GM21515 (cell line): Measurements from ENCODE around the gene AKAP10.
"Not testable (repeated sequence)": the region's sequence is repeated elsewhere in the genome, so short reads cannot be mapped to it uniquely, and the experiment has no call there.

Experiments used
- ATAC-seq: cut with Tn5 transposase; IDR thresholded peaks from one replicate; pipeline ENCODE4 v1.9.1; 2021; ENCODE audit not compliant: unreplicated experiment

The AKAP10 gene

DNA sequence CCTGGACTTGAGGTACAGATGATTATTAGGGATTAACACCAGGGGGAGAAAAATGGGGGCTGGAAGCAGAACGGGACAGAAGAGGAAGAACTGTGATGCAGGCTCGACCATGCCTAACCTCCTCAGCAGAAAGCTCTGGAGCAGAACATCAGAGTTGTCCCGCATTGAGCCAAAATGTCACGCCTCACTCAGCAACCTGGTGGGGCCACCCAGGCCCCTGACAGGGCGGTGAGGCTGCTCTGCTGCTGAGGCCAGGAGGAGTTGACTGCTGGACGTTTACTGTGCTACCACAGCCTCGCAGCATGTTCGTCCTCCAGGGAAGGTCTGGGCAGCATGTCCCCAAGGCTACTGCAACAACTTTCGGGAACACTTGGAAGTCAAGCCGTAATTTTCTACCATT is 103.4 kb downstream of the AKAP10 start:
- ATAC-seq, result no peak

DNA sequence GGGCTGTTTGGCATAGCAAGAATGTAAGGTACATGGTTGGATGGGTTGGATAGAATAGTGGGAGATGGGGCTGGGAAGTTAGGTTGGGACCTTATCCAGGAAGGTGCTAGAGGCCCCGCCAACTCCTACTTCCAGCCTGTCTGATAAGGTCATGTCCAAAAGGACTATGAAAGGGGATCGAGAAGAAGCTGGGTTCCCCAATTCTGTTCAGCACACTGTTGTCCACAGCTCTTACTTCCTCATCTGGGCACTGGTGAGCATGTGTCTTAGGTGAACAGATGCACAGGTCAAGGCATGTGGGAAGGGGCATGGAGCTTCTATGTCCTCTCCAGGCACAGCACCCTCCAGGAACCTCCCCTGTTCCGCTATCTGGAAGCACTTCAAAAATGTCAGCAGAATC is 104.3 kb downstream of the AKAP10 start:
- ATAC-seq, result no peak

DNA sequence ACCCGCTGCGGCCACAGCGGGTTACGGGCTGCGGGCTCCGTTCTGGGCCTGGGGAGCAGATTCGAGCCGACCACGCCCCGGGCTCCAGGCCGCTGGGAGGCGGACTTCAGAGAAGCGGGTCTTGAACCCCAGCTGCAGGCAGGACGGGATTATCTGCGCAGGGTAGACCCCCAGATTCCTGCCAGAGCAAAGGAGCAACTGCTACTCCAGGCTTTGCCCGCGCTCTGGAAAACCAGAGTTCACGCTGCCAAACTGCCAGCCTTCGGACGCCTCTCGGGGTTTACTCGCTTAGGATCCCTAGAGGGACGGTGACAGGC is 109.6 kb downstream of the AKAP10 start:
- no peak for ATAC-seq

DNA sequence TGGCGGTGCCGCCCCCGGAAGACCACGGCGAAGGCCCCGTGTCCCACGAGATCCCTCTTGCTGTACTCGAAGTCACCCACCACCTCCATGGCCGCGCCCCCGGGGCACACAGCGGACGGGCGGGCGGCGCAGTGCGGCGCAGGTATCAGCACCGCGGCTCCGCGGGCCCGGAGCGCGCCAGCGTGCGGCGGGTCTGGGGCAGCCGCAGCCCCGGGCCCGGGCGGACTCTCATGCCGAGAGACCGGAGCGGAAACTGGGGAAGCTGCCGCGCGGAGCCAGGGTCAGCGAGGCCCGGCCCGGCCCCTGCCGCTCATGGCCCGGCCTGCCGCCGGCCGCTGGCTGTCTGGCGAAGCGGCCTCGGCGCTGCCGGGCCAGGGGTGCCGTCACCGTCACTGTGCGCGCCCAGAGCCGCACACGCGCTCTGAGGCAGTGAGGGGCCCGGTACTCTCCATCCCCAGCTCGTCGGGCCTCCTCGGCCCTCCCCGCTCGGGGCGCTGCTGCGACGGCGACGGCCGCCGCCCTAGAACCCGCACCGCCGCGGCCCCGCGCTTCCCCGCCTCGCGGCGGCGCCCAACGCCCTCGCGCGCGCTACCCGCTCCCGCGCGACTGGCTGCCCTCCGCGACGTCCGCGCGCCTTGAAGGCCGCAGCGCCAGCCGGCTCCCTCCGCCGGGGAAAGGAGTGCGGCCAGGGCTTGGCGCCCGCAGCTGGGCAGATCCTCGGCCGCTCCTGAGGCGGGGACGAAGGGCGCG is 110.1 kb downstream of the AKAP10 start, which contains the start of gene ULK2:
Gene ULK2, minus strand, starts transcription at position 608 of the 750 bp plus-strand sequence. Its CDS starts 519 bp downstream, at position 89.
- ATAC-seq, result no peak

DNA sequence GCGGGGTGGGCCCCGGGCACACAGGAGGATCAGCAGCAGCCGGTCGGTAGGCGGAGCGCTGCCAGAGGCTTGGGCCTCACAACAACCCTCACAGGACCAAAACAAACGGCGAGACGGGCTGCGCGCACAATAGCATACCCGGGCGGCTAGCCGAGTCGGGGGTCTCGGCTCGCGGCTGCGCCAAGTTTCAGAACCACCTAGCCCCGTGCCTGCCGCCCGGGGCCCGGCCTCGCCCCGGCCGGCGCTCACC is 110.6 kb downstream of the AKAP10 start:
- ATAC-seq, result no peak

GRCh38 chr17:19865021-19865420 is 112.6 kb downstream of the AKAP10 start:
- no peak for ATAC-seq

- not testable (repeated sequence) for ATAC-seq
These were observed 116.9 kb downstream of the AKAP10 start for GRCh38 chr17:19860647-19861177.

DNA sequence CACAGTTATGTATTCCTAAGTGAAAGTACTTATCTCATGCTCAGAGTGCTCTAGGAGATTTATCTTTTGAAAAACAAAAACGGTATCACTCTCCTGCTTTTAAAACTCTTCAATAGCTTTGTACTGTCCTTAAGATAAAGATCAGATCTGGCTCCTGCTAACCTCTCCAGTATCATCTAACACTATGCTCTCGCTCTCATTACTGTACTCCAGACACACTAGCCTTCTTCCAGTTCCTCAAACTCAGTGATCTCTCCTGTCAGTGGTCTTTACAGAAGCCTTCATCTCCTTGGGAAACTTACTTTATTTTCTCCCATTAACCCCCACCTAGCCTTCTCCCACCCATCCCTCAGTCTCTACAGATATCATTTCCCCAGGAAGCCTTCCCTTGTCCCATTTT is 120.0 kb downstream of the AKAP10 start:
- no peak for ATAC-seq
